Osteocyte (in vitro differentiated cells): ENCODE data around the gene CD300E. TPM values are rescaled to one million over a fixed set of nuclear protein-coding genes. Genes with fewer than 3 reads are reported as not detected.
"Not testable (repeated sequence)": the region's sequence is repeated elsewhere in the genome, so short reads cannot be mapped to it uniquely, and the experiment has no call there.

ENCODE experiments used
- DNase-seq: peaks from one replicate; pipeline ENCODE4 v3.0.0; 2021; ENCODE audit warnings: mixed read lengths; ENCODE audit not compliant: unreplicated experiment; ENCODE audit errors: extremely low spot score
- H3K27ac Mint-ChIP-seq: one replicate; pipeline ENCODE4 v1.8.0; 2021; ENCODE audit warnings: mild to moderate bottlenecking, mixed read lengths; ENCODE audit not compliant: unreplicated experiment
- H3K27me3 Mint-ChIP-seq: one replicate; pipeline ENCODE4 v1.8.0; 2021; ENCODE audit warnings: mixed read lengths; ENCODE audit not compliant: unreplicated experiment
- H3K36me3 Mint-ChIP-seq: one replicate; pipeline ENCODE4 v1.8.0; 2021; ENCODE audit warnings: mixed read lengths; ENCODE audit not compliant: unreplicated experiment
- H3K4me1 Mint-ChIP-seq: one replicate; pipeline ENCODE4 v1.8.0; 2021; ENCODE audit warnings: mixed read lengths; ENCODE audit not compliant: unreplicated experiment
- H3K4me3 Mint-ChIP-seq: one replicate; pipeline ENCODE4 v1.8.0; 2021; ENCODE audit warnings: mild to moderate bottlenecking, moderate library complexity, mixed read lengths; ENCODE audit not compliant: unreplicated experiment
- H3K9me3 Mint-ChIP-seq: one replicate; pipeline ENCODE4 v1.8.0; 2021; ENCODE audit warnings: mixed read lengths; ENCODE audit not compliant: unreplicated experiment
- CTCF ChIP-seq: fragments of 200-600 bp; sonication (generic); IDR thresholded peaks from 2 replicates; pipeline ENCODE4 v1.5.0; 2021; ENCODE audit warnings: antibody characterized with exemption, mild to moderate bottlenecking, moderate library complexity
- total RNA-seq: library from RNA; stranded (reverse); gene quantifications from 2 replicates; pipeline ENCODE4 v1.2.1, GENCODE V29; 2021

The CD300E gene
- total RNA-seq, 1 donor from 2014 or later = not detected

DNA sequence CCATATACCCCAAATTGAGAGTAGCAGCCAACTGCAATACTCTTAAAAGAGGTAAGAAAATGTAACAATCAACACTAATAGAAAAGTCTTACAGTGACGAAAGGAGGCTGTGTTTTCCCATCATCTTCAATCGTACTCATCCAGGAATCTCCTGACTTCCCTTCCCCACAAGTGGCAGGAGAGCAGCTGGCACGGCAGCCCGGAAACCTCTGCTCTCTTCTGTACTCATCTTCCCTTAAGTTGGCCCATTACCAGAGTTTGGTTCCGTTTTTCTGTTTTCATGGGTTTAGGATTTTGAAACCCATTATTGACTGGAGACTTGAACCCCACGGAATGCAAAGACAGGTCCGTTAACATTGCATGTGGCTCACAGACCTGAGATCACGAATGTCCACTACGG is 44.6 kb downstream of the CD300E start:
- Mint-ChIP-seq H3K9me3 (peaks cover 4% of the 10 kb centered on the region), H3K4me1 (no peaks in the 10 kb centered on the region), H3K36me3 (no peaks in the 10 kb centered on the region), H3K27me3 (peaks cover 2% of the 10 kb centered on the region), H3K27ac (no peak overlapping the region), H3K4me3 (no peak overlapping the region)
- TF ChIP-seq CTCF = no peak
- no peak for DNase-seq

DNA sequence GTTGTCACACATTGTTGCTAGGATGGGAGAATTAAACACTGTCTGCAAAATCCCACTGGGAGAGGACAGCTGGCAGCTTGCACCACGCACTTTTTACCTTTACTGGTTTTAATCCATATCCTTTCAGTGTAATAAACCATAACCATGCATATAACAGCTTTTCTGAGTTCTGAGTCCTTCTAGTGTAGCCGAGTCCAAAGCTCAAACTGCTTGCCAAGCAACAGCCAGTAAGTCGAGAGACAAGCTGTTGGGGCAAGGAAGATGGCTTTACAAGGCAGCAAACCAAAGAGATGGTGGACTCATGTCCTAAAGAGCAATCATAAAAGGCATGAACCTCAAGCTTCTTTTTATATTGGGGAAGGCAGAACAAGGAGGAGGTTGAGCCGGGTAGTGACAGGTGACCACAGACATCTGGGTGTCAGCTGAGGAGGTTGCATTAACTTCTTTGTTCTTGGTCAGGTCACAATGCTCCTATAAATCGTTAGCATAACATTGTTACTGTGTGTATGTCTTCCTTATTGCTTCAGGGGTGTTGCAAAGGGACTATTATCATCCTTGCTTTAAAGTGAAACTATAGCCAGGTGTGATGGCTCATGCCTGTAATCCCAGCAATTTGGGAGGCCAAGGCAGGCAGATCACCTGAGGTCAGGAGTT is 48.9 kb downstream of the CD300E start:
- no peak for TF ChIP-seq CTCF

DNA sequence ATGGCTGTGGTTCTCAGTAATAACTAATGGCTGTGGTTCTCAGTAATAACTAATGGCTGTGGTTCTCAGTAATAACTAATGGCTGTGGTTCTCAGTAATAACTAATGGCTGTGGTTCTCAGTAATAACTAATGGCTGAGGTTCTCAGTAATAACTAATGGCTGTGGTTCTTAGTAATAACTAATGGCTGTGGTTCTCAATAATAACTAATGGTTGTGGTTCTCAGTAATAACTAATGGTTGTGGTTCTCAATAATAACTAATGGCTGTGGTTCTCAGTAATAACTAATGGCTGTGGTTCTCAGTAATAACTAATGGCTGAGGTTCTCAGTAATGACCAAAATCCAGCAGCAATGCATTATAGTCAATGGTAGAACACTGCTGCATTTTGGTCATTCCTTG is 49.9 kb downstream of the CD300E start:
- not testable (repeated sequence) for H3K4me1 Mint-ChIP-seq, H3K27me3 Mint-ChIP-seq, H3K36me3 Mint-ChIP-seq, H3K27ac Mint-ChIP-seq, DNase-seq, H3K9me3 Mint-ChIP-seq, H3K4me3 Mint-ChIP-seq

More for the DNA sequence above, 48.9 kb downstream of the CD300E start:
- Mint-ChIP-seq H3K4me1 (peaks cover under 1% of the 10 kb centered on the region), H3K4me3 (no peak overlapping the region), H3K27me3 (peaks cover 2% of the 10 kb centered on the region), H3K9me3 (peaks cover 4% of the 10 kb centered on the region), H3K36me3 (no peaks in the 10 kb centered on the region), H3K27ac (no peak overlapping the region)
- no peak for DNase-seq

DNA sequence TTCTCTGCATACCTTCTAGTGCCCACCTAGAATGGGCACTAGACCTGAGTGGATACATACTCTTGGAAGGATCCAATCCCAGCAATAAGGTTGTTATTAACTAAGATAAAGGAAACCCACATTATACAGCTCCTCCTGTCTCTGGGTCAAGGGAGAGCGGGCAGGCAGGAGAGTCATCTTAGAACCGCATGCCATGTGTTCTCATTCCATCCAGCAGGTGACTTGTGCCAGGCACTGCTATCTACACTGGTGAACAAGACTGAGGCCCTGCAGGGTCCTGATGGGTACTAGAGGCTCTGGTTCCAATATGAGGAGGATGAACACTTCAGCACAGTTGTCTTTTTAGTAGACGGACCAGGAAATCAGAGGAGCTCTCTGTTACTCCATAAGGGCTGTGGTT is 50.4 kb downstream of the CD300E start:
- H3K27me3 Mint-ChIP-seq = peaks cover 2% of the 10 kb centered on the region
- no peak overlapping the region for H3K4me3 Mint-ChIP-seq
- H3K9me3 Mint-ChIP-seq = no peaks in the 10 kb centered on the region

DNA sequence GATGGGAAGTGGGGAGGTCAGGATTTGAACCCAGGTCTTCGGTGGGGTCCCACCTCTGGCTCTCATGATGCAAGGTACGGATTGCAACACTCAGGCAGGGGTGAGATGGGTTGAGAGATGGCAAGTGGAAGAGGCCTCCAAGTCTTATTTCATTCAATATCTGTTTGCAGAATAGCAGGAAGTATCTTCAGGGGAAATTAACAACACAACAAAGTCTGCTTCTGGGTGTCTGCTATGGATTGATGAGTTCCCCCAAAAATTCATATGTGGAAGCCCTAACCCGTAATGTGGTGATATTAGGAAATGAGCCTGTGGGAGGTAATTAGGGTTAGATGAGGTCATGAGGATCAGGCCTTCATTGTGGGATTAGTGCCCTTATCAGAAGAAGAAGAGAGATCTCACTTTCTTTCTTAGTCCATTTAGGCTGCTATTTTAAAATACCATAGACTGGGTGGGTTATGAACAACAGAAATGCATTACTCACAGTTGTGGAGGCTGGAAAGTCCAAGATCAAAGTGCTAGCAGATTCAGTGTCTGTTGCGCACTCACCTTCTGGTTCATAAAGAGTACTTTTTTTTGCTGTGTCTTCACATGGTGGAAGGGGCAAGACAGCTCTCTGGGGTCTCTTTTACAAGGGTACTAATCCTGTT is 51.8 kb downstream of the CD300E start:
- H3K9me3 Mint-ChIP-seq = no peaks in the 10 kb centered on the region
- no peak for DNase-seq

More for the DNA sequence above, 50.4 kb downstream of the CD300E start:
- no peak for DNase-seq
- no peak for TF ChIP-seq CTCF
- Mint-ChIP-seq H3K27ac (no peak overlapping the region), H3K36me3 (no peaks in the 10 kb centered on the region), H3K4me1 (peaks cover 4% of the 10 kb centered on the region)

More for the DNA sequence above, 51.8 kb downstream of the CD300E start:
- Mint-ChIP-seq H3K4me3 (no peak overlapping the region), H3K4me1 (peaks cover 4% of the 10 kb centered on the region), H3K36me3 (no peaks in the 10 kb centered on the region), H3K27ac (no peak overlapping the region), H3K27me3 (peaks cover 2% of the 10 kb centered on the region)
- no peak for TF ChIP-seq CTCF
